Activated T-cell treated with anti-CD3 and anti-CD28 coated beads, Interleukin-2, amount 50 U/mL, for 4 hours (primary cell): ENCODE measurements around the gene NRXN2. TPM values are rescaled to one million over a fixed set of nuclear protein-coding genes. Genes with fewer than 3 reads are reported as not detected.

Source experiments
- ATAC-seq, 2 donors: fragments of 200-7000 bp; cut with Tn5 transposase; one replicate each; pipeline ENCODE4 v1.10.0; 2021
- DNase-seq: peaks from one replicate; pipeline ENCODE4 v3.0.0-alpha.2; 2020
- H3K27me3 Mint-ChIP-seq: one replicate; pipeline ENCODE4 v1.8.0; 2021; ENCODE audit warnings: low read depth, mixed read lengths
- H3K36me3 Mint-ChIP-seq: one replicate; pipeline ENCODE4 v1.8.0; 2022; ENCODE audit warnings: mixed read lengths; ENCODE audit not compliant: insufficient read depth
- H3K4me1 Mint-ChIP-seq: one replicate; pipeline ENCODE4 v1.8.0; 2021; ENCODE audit warnings: low read depth, mixed read lengths
- H3K4me3 Mint-ChIP-seq: one replicate; pipeline ENCODE4 v1.8.0; 2021; ENCODE audit warnings: mild to moderate bottlenecking, moderate library complexity, mixed read lengths
- H3K9me3 Mint-ChIP-seq: one replicate; pipeline ENCODE4 v1.8.0; 2021; ENCODE audit warnings: mixed read lengths
- total RNA-seq, 3 donors: library from RNA; stranded (reverse); gene quantifications; one replicate each; pipeline ENCODE4 v1.2.1, GENCODE V29; 2021

Gene NRXN2
- total RNA-seq, 3 donors from 2014 or later = 0.16 to 1.0 (median 0.71) TPM

DNA sequence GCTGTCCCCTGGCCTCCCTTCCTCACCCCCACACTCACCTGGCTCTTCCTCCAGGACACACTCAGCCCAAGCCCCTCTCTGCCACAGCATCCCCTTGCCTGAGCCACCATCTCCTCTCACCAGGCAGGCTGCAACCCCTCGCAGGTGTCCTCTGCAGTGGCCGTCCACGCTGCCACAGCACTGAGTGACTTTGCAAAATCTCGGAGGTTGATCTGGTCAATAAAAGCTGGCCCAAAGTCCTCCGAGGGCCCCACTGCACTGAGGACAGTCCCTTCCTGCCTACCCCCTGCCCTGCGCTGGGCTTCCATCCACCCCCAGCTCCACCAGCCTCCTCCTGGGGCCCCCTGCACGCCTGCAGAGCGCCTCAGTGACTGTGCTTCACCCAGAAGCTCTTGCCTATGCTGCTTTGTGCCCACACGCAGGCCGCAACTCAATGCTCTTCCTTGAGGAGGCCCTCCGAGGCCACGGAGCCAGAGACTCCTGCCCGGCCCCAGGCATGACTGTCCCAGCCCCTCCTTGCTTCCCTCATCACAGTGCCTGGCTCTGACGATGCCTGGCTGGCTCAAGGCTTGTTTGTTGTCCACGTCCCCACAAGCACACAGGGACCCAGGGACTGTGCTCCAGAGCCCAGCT lies 162.7 kb downstream of the NRXN2 start:
- ATAC-seq = no peak
- no peak for DNase-seq
- Mint-ChIP-seq H3K36me3 (no peaks in the 10 kb centered on the region), H3K4me1 (no peaks in the 10 kb centered on the region), H3K9me3 (no peaks in the 10 kb centered on the region), H3K27me3 (peaks cover 8% of the 10 kb centered on the region), H3K4me3 (no peak overlapping the region)

DNA sequence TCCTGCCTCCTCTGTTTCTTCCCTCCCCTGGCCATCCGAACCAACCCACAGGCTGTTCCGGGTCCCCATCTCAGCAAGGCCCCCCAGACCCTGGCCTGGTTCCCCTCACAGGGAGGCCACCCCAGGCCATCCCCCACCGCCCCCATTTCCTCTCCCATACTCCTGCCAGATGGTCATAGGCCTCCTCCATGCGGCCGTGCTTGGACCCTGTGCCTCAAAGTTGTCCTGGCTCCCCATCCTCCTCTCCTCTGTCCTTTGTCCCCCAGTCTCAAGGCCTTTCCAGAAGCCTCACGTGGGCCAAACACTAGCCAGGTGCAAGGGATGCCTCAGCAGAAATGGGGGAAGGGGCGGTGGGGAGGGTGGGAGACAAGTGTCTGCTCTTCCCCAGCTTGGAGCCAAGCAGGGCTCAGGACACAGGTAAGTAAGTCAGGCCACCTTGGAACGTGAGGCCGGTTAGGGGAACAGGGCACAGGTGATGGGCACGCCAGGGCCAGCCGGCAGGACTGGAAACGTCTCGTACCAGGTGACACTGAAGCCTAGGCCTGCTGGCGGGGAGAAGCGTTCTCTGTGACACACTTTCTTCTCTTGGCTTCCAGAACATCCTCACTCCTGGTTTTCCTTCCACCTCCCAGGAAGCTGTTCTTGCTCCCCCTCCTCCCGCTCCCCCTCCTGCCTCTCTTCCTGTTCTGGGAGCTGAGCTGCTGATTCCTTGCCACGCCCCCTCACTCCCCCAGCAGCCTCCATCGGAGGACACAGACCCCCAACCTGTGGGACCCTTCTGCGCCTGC lies 163.5 kb downstream of the NRXN2 start:
- Mint-ChIP-seq H3K36me3 (no peaks in the 10 kb centered on the region), H3K4me1 (no peaks in the 10 kb centered on the region)

DNA sequence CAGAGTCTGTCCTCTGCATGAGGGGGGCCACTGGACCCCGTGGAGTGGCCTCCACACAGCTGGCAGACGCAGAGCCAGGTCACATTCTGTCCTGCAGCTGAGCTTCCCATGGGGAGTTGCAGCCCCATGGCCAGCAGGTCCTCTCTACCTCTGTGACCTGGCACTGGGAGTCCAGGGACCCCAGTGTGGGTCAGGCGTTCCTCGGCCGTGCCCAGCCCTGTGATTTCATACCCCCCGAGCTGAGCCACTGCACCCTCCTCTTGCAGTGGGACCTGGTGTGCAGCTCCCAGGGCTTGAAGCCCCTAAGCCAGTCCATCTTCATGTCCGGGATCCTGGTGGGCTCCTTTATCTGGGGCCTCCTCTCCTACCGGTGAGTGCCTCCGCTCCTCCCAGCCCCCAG lies 164.1 kb downstream of the NRXN2 start:
- H3K27me3 Mint-ChIP-seq = peaks cover 6% of the 10 kb centered on the region
- no peaks in the 10 kb centered on the region for H3K4me1 Mint-ChIP-seq
- ATAC-seq = no peak
- no peak for DNase-seq
- H3K9me3 Mint-ChIP-seq = no peaks in the 10 kb centered on the region
- H3K36me3 Mint-ChIP-seq = no peaks in the 10 kb centered on the region
- no peak overlapping the region for H3K4me3 Mint-ChIP-seq

More for the DNA sequence above, 163.5 kb downstream of the NRXN2 start:
- no peak overlapping the region for H3K4me3 Mint-ChIP-seq
- H3K9me3 Mint-ChIP-seq = no peaks in the 10 kb centered on the region
- peaks cover 8% of the 10 kb centered on the region for H3K27me3 Mint-ChIP-seq
- DNase-seq (no peak), ATAC-seq (no peak)

DNA sequence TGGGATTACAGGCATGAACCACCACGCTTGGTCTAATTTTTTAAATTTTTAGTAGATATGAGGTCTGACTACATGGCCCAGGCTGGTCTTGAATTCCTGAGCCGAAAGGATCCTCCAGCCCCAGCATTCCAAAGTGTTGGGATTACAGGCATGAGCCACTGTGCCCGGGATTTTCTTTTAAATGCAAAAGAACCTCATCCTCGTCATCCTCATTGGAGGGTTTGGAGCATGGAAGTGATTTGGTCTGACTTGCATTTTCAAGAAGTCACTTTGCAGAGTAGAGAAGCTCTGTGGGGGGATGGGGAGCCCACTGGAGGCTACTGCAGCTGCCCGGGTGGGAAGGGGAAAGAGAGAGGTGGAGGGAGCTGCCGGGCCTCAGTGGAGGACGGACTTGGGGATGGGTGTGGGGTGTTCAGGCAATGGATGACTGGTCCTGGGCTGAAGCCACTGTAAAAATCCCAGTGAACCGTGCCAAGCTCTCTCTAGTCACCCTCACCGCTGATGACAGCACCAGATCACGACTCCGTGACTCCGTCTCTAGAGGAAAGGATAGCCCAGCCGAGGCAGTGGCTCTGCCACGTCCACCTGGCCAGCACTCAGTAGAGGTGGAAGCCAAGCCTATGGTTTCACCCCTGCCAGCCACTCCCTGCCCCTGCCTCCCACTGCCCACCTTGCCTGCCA lies 164.8 kb downstream of the NRXN2 start:
- DNase-seq = no peak
- H3K9me3 Mint-ChIP-seq = no peaks in the 10 kb centered on the region
- no peak overlapping the region for H3K4me3 Mint-ChIP-seq
- H3K4me1 Mint-ChIP-seq = no peaks in the 10 kb centered on the region
- H3K27me3 Mint-ChIP-seq = peaks cover 6% of the 10 kb centered on the region
- ATAC-seq = no peak
- H3K36me3 Mint-ChIP-seq = no peaks in the 10 kb centered on the region

DNA sequence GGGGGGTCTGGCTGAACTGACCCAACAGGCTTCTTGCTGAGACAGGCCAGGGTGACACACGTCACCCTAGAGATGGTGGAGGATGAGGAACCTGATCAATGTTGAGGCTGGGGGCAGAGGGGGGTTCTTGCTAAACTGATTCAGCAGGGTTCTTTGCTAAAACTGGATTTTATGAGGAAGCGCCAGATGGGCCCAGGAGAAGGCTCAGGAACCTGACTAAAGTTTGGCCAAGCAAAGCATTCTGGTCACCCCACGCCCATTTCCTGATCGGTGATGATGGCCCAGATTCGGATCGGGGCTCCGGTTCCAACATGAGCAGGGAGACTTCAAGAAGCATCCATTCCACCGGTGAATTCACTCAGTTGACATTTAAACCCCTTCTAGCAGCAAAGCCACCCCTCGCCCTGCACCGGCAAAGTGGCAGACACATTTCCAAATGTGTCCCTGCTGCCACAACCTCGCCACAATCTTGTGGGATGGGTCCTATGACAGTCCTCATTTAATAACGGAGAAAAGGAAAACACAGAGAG lies 166.2 kb downstream of the NRXN2 start:
- Mint-ChIP-seq H3K27me3 (peaks cover 6% of the 10 kb centered on the region), H3K4me3 (no peak overlapping the region), H3K36me3 (no peaks in the 10 kb centered on the region), H3K4me1 (no peaks in the 10 kb centered on the region), H3K9me3 (no peaks in the 10 kb centered on the region)
- ATAC-seq = no peak
- no peak for DNase-seq

Other genes starting within 250 kb of the NRXN2 start
- not detected for gene SLC22A11, start 167.3 kb downstream of the NRXN2 start, total RNA-seq
- not detected for gene SLC22A12, start 132.0 kb downstream of the NRXN2 start, total RNA-seq
- gene RASGRP2, start 20.9 kb upstream of the NRXN2 start, total RNA-seq = 1 to 10 TPM; 2.6 to 3.7 (median 2.9) TPM
- gene PYGM, start 36.8 kb upstream of the NRXN2 start, total RNA-seq = 1 to 10 TPM; 1.7 to 2.7 (median 2.1) TPM
- 100 to 1,000 TPM; 549 to 586 (median 553) TPM for gene SF1, start 55.3 kb upstream of the NRXN2 start, total RNA-seq
- 10 to 100 TPM; 42.2 to 51.5 (median 43.7) TPM for gene MAP4K2, start 80.0 kb upstream of the NRXN2 start, total RNA-seq
- 10 to 100 TPM; 50.7 to 61.2 (median 53.6) TPM for gene MEN1, start 87.4 kb upstream of the NRXN2 start, total RNA-seq
- gene CDC42BPG, start 121.5 kb upstream of the NRXN2 start, total RNA-seq = under 1 TPM; 0.13 to 0.33 (median 0.18) TPM
- gene EHD1, start 155.4 kb upstream of the NRXN2 start, total RNA-seq = 100 to 1,000 TPM in 2 of 3 donors, 10 to 100 TPM in 1; 86.3 to 121 (median 108) TPM
- gene ATG2A, start 194.0 kb upstream of the NRXN2 start, total RNA-seq = 10 to 100 TPM; 20.6 to 24.1 (median 21.7) TPM
- 1 to 10 TPM; 6.9 to 8.2 (median 7.9) TPM for gene PPP2R5B, start 201.5 kb upstream of the NRXN2 start, total RNA-seq
- gene GPHA2, start 212.7 kb upstream of the NRXN2 start, total RNA-seq = not detected
- gene MAJIN, start 248.9 kb upstream of the NRXN2 start, total RNA-seq = not detected